WTC11 (cell line): Measurements from ENCODE around the gene TNNT2. TPM values are rescaled to one million over a fixed set of nuclear protein-coding genes. Genes with fewer than 3 reads are reported as not detected.

ENCODE experiments used
- ATAC-seq: fragments of 200-7000 bp; cut with Tn5 transposase; 2 replicates; pipeline ENCODE4 v1.10.0; 2021; ENCODE audit warnings: mild to moderate bottlenecking, moderate library complexity
- CTCF ChIA-PET: fragments of 300-600 bp; sonication (Branson Sonifier 250); formaldehyde crosslinking; loops from one replicate; lab custom pipeline; 2021; ENCODE audit warnings: antibody characterized with exemption; lab: Charles Lee
- POLR2A ChIA-PET: fragments of 350-600 bp; sonication (Branson Sonifier 250); formaldehyde crosslinking; loops from one replicate; lab custom pipeline; 2021; ENCODE audit warnings: antibody characterized with exemption; lab: Charles Lee
- DNase-seq: peaks from one replicate; pipeline ENCODE4 v3.0.0; 2021; ENCODE audit warnings: low spot score
- H3K27ac Mint-ChIP-seq: 2 replicates; pipeline ENCODE4 v1.8.0; 2021; ENCODE audit warnings: mixed read lengths
- H3K27me3 Mint-ChIP-seq: 2 replicates; pipeline ENCODE4 v1.8.0; 2021; ENCODE audit warnings: low read depth, mild to moderate bottlenecking, moderate library complexity, mixed read lengths
- H3K36me3 Mint-ChIP-seq: 2 replicates; pipeline ENCODE4 v1.8.0; 2021; ENCODE audit warnings: mixed read lengths
- H3K4me1 Mint-ChIP-seq: 2 replicates; pipeline ENCODE4 v1.8.0; 2022; ENCODE audit warnings: mixed read lengths
- H3K4me3 Mint-ChIP-seq: 2 replicates; pipeline ENCODE4 v1.8.0; 2021; ENCODE audit warnings: mild to moderate bottlenecking, moderate library complexity, mixed read lengths
- H3K9me3 Mint-ChIP-seq: 2 replicates; pipeline ENCODE4 v1.8.0; 2021; ENCODE audit warnings: mixed read lengths
- AFF4 ChIP-seq: sonication (generic); formaldehyde crosslinking; IDR thresholded peaks from 2 replicates; pipeline ENCODE4 v1.8.1; 2023; ENCODE audit warnings: mild to moderate bottlenecking, missing genetic modification reagents, borderline replicate concordance
- ATF1 ChIP-seq: sonication (generic); formaldehyde crosslinking; IDR thresholded peaks from 2 replicates; pipeline ENCODE4 v1.8.1; 2023; ENCODE audit warnings: mild to moderate bottlenecking, moderate library complexity, missing genetic modification reagents
- CREB1 ChIP-seq: sonication (generic); formaldehyde crosslinking; IDR thresholded peaks from 2 replicates; pipeline ENCODE4 v1.8.0; 2023; ENCODE audit warnings: mild to moderate bottlenecking, missing genetic modification reagents
- ESRRA ChIP-seq: sonication (generic); formaldehyde crosslinking; IDR thresholded peaks from 2 replicates; pipeline ENCODE4 v1.8.1; 2022; ENCODE audit warnings: mild to moderate bottlenecking, missing genetic modification reagents, borderline replicate concordance
- GRHL2 ChIP-seq: fragments of 250-450 bp; sonication (Bioruptor Pico); IDR thresholded peaks from 2 replicates; pipeline ENCODE4 v1.8.0; 2022; ENCODE audit warnings: mild to moderate bottlenecking, moderate library complexity; ENCODE audit not compliant: insufficient replicate concordance, severe bottlenecking
- GTF2I ChIP-seq: fragments of 250-450 bp; sonication (Bioruptor Pico); conservative IDR thresholded peaks from 2 replicates; pipeline ENCODE4 v1.4.0; 2021; ENCODE audit warnings: mild to moderate bottlenecking
- JUN ChIP-seq: sonication (generic); formaldehyde crosslinking; IDR thresholded peaks from 2 replicates; pipeline ENCODE4 v1.8.0; 2023; ENCODE audit warnings: mild to moderate bottlenecking, missing genetic modification reagents
- MYBL2 ChIP-seq: sonication (generic); formaldehyde crosslinking; IDR thresholded peaks from 2 replicates; pipeline ENCODE4 v1.8.1; 2023; ENCODE audit warnings: mild to moderate bottlenecking, moderate library complexity, missing genetic modification reagents
- NFE2L1 ChIP-seq: sonication (generic); formaldehyde crosslinking; IDR thresholded peaks from 2 replicates; pipeline ENCODE4 v1.8.1; 2023; ENCODE audit warnings: missing genetic modification reagents
- NFYB ChIP-seq: sonication (generic); formaldehyde crosslinking; conservative IDR thresholded peaks from 2 replicates; pipeline ENCODE4 v1.8.0; 2022; ENCODE audit warnings: low read depth, missing genetic modification reagents
- RORB ChIP-seq: fragments of 250-450 bp; sonication (Bioruptor Pico); IDR thresholded peaks from 2 replicates; pipeline ENCODE4 v1.9.0; 2021; ENCODE audit warnings: mild to moderate bottlenecking
- SOX15 ChIP-seq: fragments of 250-450 bp; sonication (Bioruptor Pico); IDR thresholded peaks from 2 replicates; pipeline ENCODE4 v1.9.0; 2021; ENCODE audit warnings: mild to moderate bottlenecking
- ZNF138 ChIP-seq: sonication (generic); formaldehyde crosslinking; conservative IDR thresholded peaks from 2 replicates; pipeline ENCODE4 v1.8.1; 2022; ENCODE audit warnings: mild to moderate bottlenecking, moderate library complexity, missing genetic modification reagents
- ZNF317 ChIP-seq: sonication (generic); formaldehyde crosslinking; IDR thresholded peaks from 2 replicates; pipeline ENCODE4 v1.8.1; 2023; ENCODE audit warnings: low read depth, mild to moderate bottlenecking, moderate library complexity, missing genetic modification reagents, borderline replicate concordance
- ZNF396 ChIP-seq: fragments of 250-450 bp; sonication (Bioruptor Pico); IDR thresholded peaks from 2 replicates; pipeline ENCODE4 v1.8.0; 2021; ENCODE audit warnings: mild to moderate bottlenecking, moderate library complexity, borderline replicate concordance
- ZNF416 ChIP-seq: fragments of 250-450 bp; sonication (Bioruptor Pico); IDR thresholded peaks from 2 replicates; pipeline ENCODE4 v1.9.0; 2021; ENCODE audit warnings: mild to moderate bottlenecking, inconsistent platforms
- total RNA-seq: library from RNA; stranded (reverse); gene quantifications from 3 replicates; pipeline ENCODE4 v1.2.3, GENCODE V29; 2021
- TF ChIP-seq, protein P1 (sequence below): sonication (generic); formaldehyde crosslinking; IDR thresholded peaks from 2 replicates; pipeline ENCODE4 v1.8.0; 2022; ENCODE audit warnings: missing genetic modification reagents
- TF ChIP-seq, protein P2 (sequence below): sonication (generic); formaldehyde crosslinking; IDR thresholded peaks from 2 replicates; pipeline ENCODE4 v1.8.1; 2023; ENCODE audit warnings: mild to moderate bottlenecking, missing genetic modification reagents, moderate library complexity
- TF ChIP-seq, protein P3 (sequence below): sonication (generic); formaldehyde crosslinking; IDR thresholded peaks from 2 replicates; pipeline ENCODE4 v1.8.1; 2023; ENCODE audit warnings: mild to moderate bottlenecking, missing genetic modification reagents
- TF ChIP-seq, protein P4 (sequence below): sonication (generic); formaldehyde crosslinking; IDR thresholded peaks from 2 replicates; pipeline ENCODE4 v1.8.1; 2023; ENCODE audit warnings: mild to moderate bottlenecking, missing genetic modification reagents
- TF ChIP-seq, protein P5 (sequence below): sonication (generic); formaldehyde crosslinking; IDR thresholded peaks from 2 replicates; pipeline ENCODE4 v1.8.1; 2022; ENCODE audit warnings: low read depth, missing genetic modification reagents, borderline replicate concordance

Gene TNNT2
- total RNA-seq, 1 experiment from 2014 or later, result 6.1 TPM

DNA sequence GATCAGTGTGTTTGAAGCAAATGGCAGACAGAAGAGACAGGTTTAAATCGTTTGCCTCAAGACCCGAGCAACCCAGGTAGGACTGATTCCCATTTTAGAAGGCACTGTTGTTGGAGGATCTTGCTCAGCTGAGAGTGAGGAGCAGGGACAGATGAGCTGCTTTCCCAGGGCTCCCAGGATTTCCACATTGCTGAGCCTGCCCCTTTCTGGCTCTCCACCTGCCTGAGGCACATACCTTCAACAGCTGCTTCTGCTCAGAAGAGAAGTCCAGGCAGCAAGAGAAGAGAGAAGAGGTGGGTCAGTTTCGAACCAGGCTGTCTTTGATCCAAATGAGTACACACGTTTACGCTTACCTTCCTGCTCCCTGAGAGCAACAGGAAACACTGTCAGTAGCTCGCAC lies 5.7 kb downstream of the TNNT2 start:
- H3K4me3 Mint-ChIP-seq, result no peak overlapping the region
- peaks cover 7% of the 10 kb centered on the region; the same call in 1 of the 2 replicates for H3K27me3 Mint-ChIP-seq
- no peaks in the 10 kb centered on the region for H3K36me3 Mint-ChIP-seq
- CTCF ChIA-PET, result interaction anchor here (1.1 to 2.6 kb wide), 6 partner anchors 9 to 112 kb away, joined by 3 to 13 read pairs (median 4); no protein-coding TSS in a partner anchor
- ATAC-seq (no peak), DNase-seq (no peak)
- H3K27ac Mint-ChIP-seq, result no peak overlapping the region
- no peak for TF ChIP-seq GTF2I (CRISPR knock-in tag)
- TF ChIP-seq MYBL2, result no peak
- no peak for TF ChIP-seq AFF4
- TF ChIP-seq, protein P1, sequence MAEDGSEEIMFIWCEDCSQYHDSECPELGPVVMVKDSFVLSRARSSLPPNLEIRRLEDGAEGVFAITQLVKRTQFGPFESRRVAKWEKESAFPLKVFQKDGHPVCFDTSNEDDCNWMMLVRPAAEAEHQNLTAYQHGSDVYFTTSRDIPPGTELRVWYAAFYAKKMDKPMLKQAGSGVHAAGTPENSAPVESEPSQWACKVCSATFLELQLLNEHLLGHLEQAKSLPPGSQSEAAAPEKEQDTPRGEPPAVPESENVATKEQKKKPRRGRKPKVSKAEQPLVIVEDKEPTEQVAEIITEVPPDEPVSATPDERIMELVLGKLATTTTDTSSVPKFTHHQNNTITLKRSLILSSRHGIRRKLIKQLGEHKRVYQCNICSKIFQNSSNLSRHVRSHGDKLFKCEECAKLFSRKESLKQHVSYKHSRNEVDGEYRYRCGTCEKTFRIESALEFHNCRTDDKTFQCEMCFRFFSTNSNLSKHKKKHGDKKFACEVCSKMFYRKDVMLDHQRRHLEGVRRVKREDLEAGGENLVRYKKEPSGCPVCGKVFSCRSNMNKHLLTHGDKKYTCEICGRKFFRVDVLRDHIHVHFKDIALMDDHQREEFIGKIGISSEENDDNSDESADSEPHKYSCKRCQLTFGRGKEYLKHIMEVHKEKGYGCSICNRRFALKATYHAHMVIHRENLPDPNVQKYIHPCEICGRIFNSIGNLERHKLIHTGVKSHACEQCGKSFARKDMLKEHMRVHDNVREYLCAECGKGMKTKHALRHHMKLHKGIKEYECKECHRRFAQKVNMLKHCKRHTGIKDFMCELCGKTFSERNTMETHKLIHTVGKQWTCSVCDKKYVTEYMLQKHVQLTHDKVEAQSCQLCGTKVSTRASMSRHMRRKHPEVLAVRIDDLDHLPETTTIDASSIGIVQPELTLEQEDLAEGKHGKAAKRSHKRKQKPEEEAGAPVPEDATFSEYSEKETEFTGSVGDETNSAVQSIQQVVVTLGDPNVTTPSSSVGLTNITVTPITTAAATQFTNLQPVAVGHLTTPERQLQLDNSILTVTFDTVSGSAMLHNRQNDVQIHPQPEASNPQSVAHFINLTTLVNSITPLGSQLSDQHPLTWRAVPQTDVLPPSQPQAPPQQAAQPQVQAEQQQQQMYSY (CRISPR knock-in tag), result no peak
- TF ChIP-seq, protein P2, sequence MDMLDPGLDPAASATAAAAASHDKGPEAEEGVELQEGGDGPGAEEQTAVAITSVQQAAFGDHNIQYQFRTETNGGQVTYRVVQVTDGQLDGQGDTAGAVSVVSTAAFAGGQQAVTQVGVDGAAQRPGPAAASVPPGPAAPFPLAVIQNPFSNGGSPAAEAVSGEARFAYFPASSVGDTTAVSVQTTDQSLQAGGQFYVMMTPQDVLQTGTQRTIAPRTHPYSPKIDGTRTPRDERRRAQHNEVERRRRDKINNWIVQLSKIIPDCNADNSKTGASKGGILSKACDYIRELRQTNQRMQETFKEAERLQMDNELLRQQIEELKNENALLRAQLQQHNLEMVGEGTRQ (CRISPR knock-in tag), result no peak
- TF ChIP-seq CREB1 (CRISPR knock-in tag), result no peak
- TF ChIP-seq, all 79 proteins: peak for 0
- no peaks in the 10 kb centered on the region for H3K9me3 Mint-ChIP-seq
- H3K4me1 Mint-ChIP-seq, result peaks cover 37% of the 10 kb centered on the region
- POLR2A ChIA-PET, result no interaction called here

DNA sequence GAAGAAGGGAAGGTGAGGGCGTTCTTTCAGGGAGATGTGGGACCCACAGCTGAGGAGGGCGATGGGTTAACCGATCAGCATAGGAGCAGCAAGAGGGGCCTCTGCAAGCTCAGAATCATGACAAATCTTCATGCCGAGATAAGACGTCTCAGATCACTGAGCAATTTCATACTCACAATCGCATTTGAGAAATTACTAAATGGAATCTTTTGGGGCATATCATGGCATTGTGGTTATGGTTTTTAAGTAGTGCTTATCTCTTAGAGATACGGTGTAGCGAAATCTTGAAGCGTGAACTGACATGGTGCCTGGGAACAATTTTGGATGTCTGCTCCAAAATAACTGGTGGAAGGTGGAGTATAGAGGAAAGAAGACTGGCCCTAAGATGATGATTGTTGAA lies 6.2 kb downstream of the TNNT2 start:
- no peak for DNase-seq
- peaks cover 7% of the 10 kb centered on the region; the same call in 1 of the 2 replicates for H3K27me3 Mint-ChIP-seq
- no peak overlapping the region; the same call in 1 of the 2 replicates for H3K27ac Mint-ChIP-seq
- H3K9me3 Mint-ChIP-seq, result no peaks in the 10 kb centered on the region
- peaks cover 35% of the 10 kb centered on the region for H3K4me1 Mint-ChIP-seq
- ChIA-PET POLR2A (no interaction called here), CTCF (interaction anchor here (1.0 to 2.6 kb wide), 5 partner anchors 9 to 111 kb away, joined by 3 to 13 read pairs (median 3); no protein-coding TSS in a partner anchor)
- H3K4me3 Mint-ChIP-seq, result no peak overlapping the region
- no peaks in the 10 kb centered on the region for H3K36me3 Mint-ChIP-seq
- ATAC-seq, result no peak
- TF ChIP-seq ZNF317 (CRISPR knock-in tag) (no peak), CREB1 (CRISPR knock-in tag) (no peak), ATF1 (no peak), ESRRA (CRISPR knock-in tag) (no peak), SOX15 (no peak), NFE2L1 (CRISPR knock-in tag) (no peak), NFYB (no peak), ZNF416 (no peak), JUN (CRISPR knock-in tag) (no peak), GRHL2 (CRISPR knock-in tag) (no peak), RORB (CRISPR knock-in tag) (no peak), ZNF138 (CRISPR knock-in tag) (no peak), ZNF396 (no peak)
- TF ChIP-seq, protein P3, sequence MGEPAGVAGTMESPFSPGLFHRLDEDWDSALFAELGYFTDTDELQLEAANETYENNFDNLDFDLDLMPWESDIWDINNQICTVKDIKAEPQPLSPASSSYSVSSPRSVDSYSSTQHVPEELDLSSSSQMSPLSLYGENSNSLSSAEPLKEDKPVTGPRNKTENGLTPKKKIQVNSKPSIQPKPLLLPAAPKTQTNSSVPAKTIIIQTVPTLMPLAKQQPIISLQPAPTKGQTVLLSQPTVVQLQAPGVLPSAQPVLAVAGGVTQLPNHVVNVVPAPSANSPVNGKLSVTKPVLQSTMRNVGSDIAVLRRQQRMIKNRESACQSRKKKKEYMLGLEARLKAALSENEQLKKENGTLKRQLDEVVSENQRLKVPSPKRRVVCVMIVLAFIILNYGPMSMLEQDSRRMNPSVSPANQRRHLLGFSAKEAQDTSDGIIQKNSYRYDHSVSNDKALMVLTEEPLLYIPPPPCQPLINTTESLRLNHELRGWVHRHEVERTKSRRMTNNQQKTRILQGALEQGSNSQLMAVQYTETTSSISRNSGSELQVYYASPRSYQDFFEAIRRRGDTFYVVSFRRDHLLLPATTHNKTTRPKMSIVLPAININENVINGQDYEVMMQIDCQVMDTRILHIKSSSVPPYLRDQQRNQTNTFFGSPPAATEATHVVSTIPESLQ (CRISPR knock-in tag), result no peak
- TF ChIP-seq, protein P4, sequence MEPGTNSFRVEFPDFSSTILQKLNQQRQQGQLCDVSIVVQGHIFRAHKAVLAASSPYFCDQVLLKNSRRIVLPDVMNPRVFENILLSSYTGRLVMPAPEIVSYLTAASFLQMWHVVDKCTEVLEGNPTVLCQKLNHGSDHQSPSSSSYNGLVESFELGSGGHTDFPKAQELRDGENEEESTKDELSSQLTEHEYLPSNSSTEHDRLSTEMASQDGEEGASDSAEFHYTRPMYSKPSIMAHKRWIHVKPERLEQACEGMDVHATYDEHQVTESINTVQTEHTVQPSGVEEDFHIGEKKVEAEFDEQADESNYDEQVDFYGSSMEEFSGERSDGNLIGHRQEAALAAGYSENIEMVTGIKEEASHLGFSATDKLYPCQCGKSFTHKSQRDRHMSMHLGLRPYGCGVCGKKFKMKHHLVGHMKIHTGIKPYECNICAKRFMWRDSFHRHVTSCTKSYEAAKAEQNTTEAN (CRISPR knock-in tag), result no peak
- TF ChIP-seq, protein P5, sequence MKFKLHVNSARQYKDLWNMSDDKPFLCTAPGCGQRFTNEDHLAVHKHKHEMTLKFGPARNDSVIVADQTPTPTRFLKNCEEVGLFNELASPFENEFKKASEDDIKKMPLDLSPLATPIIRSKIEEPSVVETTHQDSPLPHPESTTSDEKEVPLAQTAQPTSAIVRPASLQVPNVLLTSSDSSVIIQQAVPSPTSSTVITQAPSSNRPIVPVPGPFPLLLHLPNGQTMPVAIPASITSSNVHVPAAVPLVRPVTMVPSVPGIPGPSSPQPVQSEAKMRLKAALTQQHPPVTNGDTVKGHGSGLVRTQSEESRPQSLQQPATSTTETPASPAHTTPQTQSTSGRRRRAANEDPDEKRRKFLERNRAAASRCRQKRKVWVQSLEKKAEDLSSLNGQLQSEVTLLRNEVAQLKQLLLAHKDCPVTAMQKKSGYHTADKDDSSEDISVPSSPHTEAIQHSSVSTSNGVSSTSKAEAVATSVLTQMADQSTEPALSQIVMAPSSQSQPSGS (CRISPR knock-in tag), result no peak
